Measurements from ENCODE around the gene USP6NL. TPM values are rescaled to one million over a fixed set of nuclear protein-coding genes. Genes with fewer than 3 reads are reported as not detected.
"Not testable (repeated sequence)": the region's sequence is repeated elsewhere in the genome, so short reads cannot be mapped to it uniquely, and the experiment has no call there.

Gene USP6NL
- total RNA-seq, 1 donor from 2014 or later, result 20.0 TPM

GRCh38 chr10:11505639-11506038 is 105.8 kb downstream of the USP6NL start:
- TF ChIP-seq CTCF (IDR thresholded peaks at IDR 0.05), result no peak
- ATAC-seq (no peak), DNase-seq (no peak)
- peaks cover 7% of the 10 kb centered on the region for H3K36me3 ChIP-seq
- H3K4me3 ChIP-seq, result no peak overlapping the region
- no peaks in the 10 kb centered on the region for H3K4me1 ChIP-seq
- H3K27me3 ChIP-seq (ENCODE audit: low read depth), result no peaks in the 10 kb centered on the region
- no peak overlapping the region for H3K27ac ChIP-seq
- intact Hi-C loops (cut with DNase I), result no loop called here
- no peaks in the 10 kb centered on the region for H3K9me3 ChIP-seq

DNA sequence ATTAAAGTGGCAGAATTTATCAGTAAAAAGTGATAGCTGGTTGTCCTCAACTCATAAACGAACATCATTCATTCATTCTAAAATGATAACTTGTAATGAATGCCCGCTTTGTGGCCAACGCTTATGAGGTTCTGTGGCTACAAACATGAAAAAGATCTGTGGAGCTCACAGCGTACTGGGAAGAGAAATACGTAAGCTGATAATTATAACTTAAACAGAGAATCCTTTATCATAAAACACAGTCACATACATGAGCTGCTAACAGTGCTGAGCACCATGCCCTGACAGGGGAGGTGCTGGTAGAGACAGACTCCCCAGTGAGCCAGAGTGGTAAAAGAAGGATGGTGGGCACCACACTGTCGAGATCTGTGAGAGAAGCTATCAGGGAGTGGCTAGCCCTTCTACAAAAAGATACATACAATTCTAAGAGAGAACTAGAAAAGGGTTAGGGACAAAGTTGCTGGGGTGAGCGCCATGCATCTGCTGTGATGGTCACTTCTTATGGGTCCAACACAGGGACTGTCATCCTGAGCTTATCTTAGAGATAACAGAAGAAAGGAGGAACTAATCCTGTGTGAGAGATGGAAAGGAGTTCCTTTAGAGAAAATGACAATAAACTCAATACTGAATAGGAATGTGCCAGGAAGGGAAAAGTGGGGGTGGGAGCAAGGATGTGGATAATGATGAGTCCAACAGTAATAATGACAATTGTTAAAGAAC is 106.7 kb downstream of the USP6NL start:
- intact Hi-C loops (cut with DNase I), result no loop called here
- DNase-seq (no peak), ATAC-seq (no peak)
- Histone ChIP-seq H3K9me3 (no peaks in the 10 kb centered on the region), H3K27ac (no peak overlapping the region), H3K27me3 (ENCODE audit: low read depth) (no peaks in the 10 kb centered on the region), H3K4me3 (no peak overlapping the region), H3K4me1 (no peaks in the 10 kb centered on the region), H3K36me3 (peaks cover 7% of the 10 kb centered on the region)
- TF ChIP-seq CTCF (IDR thresholded peaks at IDR 0.05), result no peak

DNA sequence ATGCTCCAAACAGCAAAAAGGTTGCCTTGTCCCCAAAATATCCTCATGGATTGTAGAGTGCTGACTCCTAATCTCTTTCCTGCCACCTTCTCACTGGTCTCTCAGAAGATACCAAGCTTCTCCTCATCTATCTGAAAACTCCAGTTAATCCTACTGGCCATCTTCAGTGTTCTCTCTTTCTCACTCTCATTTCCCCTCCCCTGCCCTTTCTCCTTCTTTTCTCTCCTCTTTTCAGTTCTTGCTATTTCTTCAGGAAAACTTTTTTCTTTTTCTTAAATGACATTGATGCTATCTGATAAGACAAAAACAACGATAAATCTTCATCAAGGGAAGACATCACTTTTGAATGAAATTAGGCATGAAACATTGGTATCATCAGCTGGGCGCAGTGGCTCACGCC is 109.8 kb downstream of the USP6NL start:
- Histone ChIP-seq H3K27ac (no peak overlapping the region), H3K9me3 (no peaks in the 10 kb centered on the region), H3K4me1 (peaks cover 8% of the 10 kb centered on the region), H3K4me3 (no peak overlapping the region), H3K36me3 (no peaks in the 10 kb centered on the region), H3K27me3 (ENCODE audit: low read depth) (no peaks in the 10 kb centered on the region)
- DNase-seq (no peak), ATAC-seq (no peak)
- no peak for TF ChIP-seq CTCF (IDR thresholded peaks at IDR 0.05)
- intact Hi-C loops (cut with DNase I), result no loop called here

DNA sequence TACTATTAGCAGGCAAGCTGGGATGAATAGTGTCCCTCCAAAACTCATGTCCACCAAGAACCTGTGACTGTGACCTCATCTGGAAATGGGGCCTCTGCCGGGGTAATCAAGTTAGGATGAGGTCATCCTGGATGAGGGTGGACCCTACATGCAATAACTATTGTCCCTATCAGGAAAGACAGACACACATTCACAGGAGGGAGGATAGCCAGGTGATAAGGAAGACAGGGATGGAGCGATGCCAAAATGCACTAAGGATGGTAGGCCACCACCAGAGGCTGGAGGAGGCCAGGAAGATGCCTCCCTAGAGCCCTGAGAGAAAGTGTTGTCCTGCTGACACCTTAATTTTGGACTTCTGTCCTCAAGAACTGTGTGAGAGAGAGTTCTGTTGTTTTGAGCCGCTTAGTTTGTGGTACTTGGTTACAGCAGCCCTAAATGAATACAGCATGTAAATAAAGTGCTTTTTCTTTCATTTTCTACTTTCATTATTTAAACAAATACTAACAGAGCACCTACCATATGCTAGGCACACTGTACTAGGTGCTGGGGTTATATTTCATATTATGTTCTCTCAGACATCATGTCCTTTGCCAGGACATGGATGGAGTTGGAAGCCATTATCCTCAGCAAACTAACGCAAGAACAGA is 111.9 kb downstream of the USP6NL start:
- TF ChIP-seq CTCF (IDR thresholded peaks at IDR 0.05), result no peak
- no peak overlapping the region for H3K27ac ChIP-seq
- H3K4me3 ChIP-seq, result no peak overlapping the region
- H3K4me1 ChIP-seq, result peaks cover 8% of the 10 kb centered on the region
- ATAC-seq (no peak), DNase-seq (no peak)
- no peaks in the 10 kb centered on the region for H3K36me3 ChIP-seq
- intact Hi-C loops (cut with DNase I), result no loop called here
- no peaks in the 10 kb centered on the region for H3K27me3 ChIP-seq (ENCODE audit: low read depth)
- no peaks in the 10 kb centered on the region for H3K9me3 ChIP-seq

GRCh38 chr10:11498399-11498798 is 113.1 kb downstream of the USP6NL start:
- TF ChIP-seq CTCF (IDR thresholded peaks at IDR 0.05), result no peak
- ATAC-seq, result peak in 1 of 2 donors; percentile 53
- Histone ChIP-seq H3K36me3 (no peaks in the 10 kb centered on the region), H3K4me3 (no peak overlapping the region), H3K9me3 (no peaks in the 10 kb centered on the region), H3K27me3 (ENCODE audit: low read depth) (no peaks in the 10 kb centered on the region), H3K4me1 (peaks cover 8% of the 10 kb centered on the region), H3K27ac (no peak overlapping the region)
- no peak for DNase-seq
- intact Hi-C loops (cut with DNase I), result no loop called here

GRCh38 chr10:11494923-11495322 is 116.5 kb downstream of the USP6NL start:
- H3K36me3 ChIP-seq, result peaks cover 23% of the 10 kb centered on the region
- H3K4me1 ChIP-seq; H3K27ac ChIP-seq; intact Hi-C loops (cut with DNase I); H3K4me3 ChIP-seq; H3K27me3 ChIP-seq (ENCODE audit: low read depth); DNase-seq; ATAC-seq; H3K9me3 ChIP-seq: not testable (repeated sequence)
